Measurements from ENCODE around the gene CCDC91. TPM values are rescaled to one million over a fixed set of nuclear protein-coding genes. Genes with fewer than 3 reads are reported as not detected.

Gene CCDC91
- polyA plus RNA-seq, 1 donor (not counting 4 experiments of a cell fraction or from before 2014, with no cell fraction given): 26.5 TPM

DNA sequence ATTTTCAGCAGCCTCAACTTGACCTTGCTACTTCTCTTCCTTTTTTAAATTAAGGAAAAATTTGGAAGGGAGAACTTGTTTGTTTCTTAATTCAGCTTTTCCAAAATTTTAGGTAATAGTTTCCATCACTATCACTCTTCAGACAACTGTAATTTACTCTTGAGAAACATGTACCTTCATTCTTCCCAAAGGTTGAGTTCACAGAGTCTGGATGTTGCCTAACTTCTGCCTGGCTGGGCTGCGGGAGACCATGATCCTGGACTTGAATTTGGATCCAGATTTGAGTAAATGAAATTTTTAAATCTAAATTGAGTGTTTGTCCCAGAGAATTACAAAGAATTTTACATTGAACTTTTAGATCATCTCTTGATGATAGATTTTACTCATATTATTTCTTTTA lies 193.1 kb downstream of the CCDC91 start:
- Histone ChIP-seq H3K9ac (ENCODE audit: control insufficient read depth, extremely low read depth, insufficient read depth, low read length) (no peak overlapping the region), H3K27me3 (ENCODE audit: control insufficient read depth, extremely low read depth, insufficient read depth, low read length) (no peaks in the 10 kb centered on the region), H2AFZ (ENCODE audit: control insufficient read depth, low read length) (no peak overlapping the region), H4K20me1 (ENCODE audit: control insufficient read depth, extremely low read depth, insufficient read depth, low read length) (no peaks in the 10 kb centered on the region), H3K4me2 (ENCODE audit: control insufficient read depth, extremely low read depth, insufficient read depth, low read depth, low read length) (no peak overlapping the region), H3K4me3 (ENCODE audit: control insufficient read depth in 2 of 3, extremely low read depth in 1 of 3, insufficient read depth in 2 of 3, low read depth in 1 of 3, low read length in 3 of 3) (no peak overlapping the region), H3K4me1 (ENCODE audit: control insufficient read depth, extremely low read depth, insufficient read depth, low read length) (no peaks in the 10 kb centered on the region), H3K27ac (ENCODE audit: control insufficient read depth, insufficient read depth, low read length) (no peak overlapping the region), H3K79me2 (ENCODE audit: control insufficient read depth, insufficient read depth, low read length) (no peaks in the 10 kb centered on the region), H3K9me1 (ENCODE audit: control insufficient read depth, extremely low read depth, insufficient read depth, low read length) (no peaks in the 10 kb centered on the region), H3K9me3 (ENCODE audit: control insufficient read depth, low read depth, low read length) (no peaks in the 10 kb centered on the region), H3K36me3 (ENCODE audit: control insufficient read depth in 2 of 2, extremely low read depth in 1 of 2, insufficient read depth in 2 of 2, low read length in 2 of 2) (no peaks in the 10 kb centered on the region)
- TF ChIP-seq, protein P1, sequence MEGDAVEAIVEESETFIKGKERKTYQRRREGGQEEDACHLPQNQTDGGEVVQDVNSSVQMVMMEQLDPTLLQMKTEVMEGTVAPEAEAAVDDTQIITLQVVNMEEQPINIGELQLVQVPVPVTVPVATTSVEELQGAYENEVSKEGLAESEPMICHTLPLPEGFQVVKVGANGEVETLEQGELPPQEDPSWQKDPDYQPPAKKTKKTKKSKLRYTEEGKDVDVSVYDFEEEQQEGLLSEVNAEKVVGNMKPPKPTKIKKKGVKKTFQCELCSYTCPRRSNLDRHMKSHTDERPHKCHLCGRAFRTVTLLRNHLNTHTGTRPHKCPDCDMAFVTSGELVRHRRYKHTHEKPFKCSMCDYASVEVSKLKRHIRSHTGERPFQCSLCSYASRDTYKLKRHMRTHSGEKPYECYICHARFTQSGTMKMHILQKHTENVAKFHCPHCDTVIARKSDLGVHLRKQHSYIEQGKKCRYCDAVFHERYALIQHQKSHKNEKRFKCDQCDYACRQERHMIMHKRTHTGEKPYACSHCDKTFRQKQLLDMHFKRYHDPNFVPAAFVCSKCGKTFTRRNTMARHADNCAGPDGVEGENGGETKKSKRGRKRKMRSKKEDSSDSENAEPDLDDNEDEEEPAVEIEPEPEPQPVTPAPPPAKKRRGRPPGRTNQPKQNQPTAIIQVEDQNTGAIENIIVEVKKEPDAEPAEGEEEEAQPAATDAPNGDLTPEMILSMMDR (optimal IDR thresholded peaks at IDR 0.05 in 1 of 3, IDR thresholded peaks at IDR 0.05 in 1 of 3, conservative IDR thresholded peaks at IDR 0.05 in 1 of 3; ENCODE audit: extremely low read depth in 1 of 3, insufficient read depth in 2 of 3, low read length in 3 of 3): no peak
- TF ChIP-seq EZH2 (IDR thresholded peaks at IDR 0.05; ENCODE audit: low read length): no peak
- DNase-seq (ENCODE audit: low read depth, low spot score) (no peak), FAIRE-seq (no peak)
- dilution Hi-C loops (cut with MboI; ENCODE audit: extremely low pct_ligation_motif_present, low sequenced_read_pairs): no loop called here

DNA sequence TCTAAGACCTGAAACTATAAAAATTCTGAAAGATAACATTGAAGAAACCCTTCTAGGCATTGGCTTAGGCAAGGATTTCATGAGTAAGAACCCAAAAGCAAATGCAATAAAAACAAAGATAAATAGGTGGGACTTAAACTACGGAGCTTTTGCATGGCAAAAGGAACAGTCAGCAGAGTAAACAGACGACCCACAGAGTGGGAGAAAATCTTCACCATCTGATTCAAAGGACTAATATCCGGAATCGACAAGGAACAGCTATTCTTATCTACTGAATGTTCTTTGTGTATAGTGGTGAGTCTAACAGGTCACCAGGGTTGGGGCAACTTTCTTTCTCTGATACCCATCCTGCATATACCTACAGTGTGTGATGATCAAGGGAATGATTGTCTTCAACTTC lies 198.6 kb downstream of the CCDC91 start:
- dilution Hi-C loops (cut with MboI; ENCODE audit: extremely low pct_ligation_motif_present, low sequenced_read_pairs): no loop called here
- Histone ChIP-seq H3K9me1 (ENCODE audit: control insufficient read depth, extremely low read depth, insufficient read depth, low read length) (no peaks in the 10 kb centered on the region), H2AFZ (ENCODE audit: control insufficient read depth, low read length) (no peak overlapping the region), H3K36me3 (ENCODE audit: control insufficient read depth in 2 of 2, extremely low read depth in 1 of 2, insufficient read depth in 2 of 2, low read length in 2 of 2) (no peaks in the 10 kb centered on the region), H3K9ac (ENCODE audit: control insufficient read depth, extremely low read depth, insufficient read depth, low read length) (no peak overlapping the region), H3K4me1 (ENCODE audit: control insufficient read depth, extremely low read depth, insufficient read depth, low read length) (no peaks in the 10 kb centered on the region), H4K20me1 (ENCODE audit: control insufficient read depth, extremely low read depth, insufficient read depth, low read length) (no peaks in the 10 kb centered on the region), H3K79me2 (ENCODE audit: control insufficient read depth, insufficient read depth, low read length) (no peaks in the 10 kb centered on the region), H3K4me3 (ENCODE audit: control insufficient read depth in 2 of 3, extremely low read depth in 1 of 3, insufficient read depth in 2 of 3, low read depth in 1 of 3, low read length in 3 of 3) (no peak overlapping the region), H3K4me2 (ENCODE audit: control insufficient read depth, extremely low read depth, insufficient read depth, low read depth, low read length) (no peak overlapping the region), H3K9me3 (ENCODE audit: control insufficient read depth, low read depth, low read length) (no peaks in the 10 kb centered on the region), H3K27ac (ENCODE audit: control insufficient read depth, insufficient read depth, low read length) (no peak overlapping the region), H3K27me3 (ENCODE audit: control insufficient read depth, extremely low read depth, insufficient read depth, low read length) (no peaks in the 10 kb centered on the region)
- FAIRE-seq (no peak), DNase-seq (ENCODE audit: low read depth, low spot score) (no peak)
- TF ChIP-seq, protein P1 (optimal IDR thresholded peaks at IDR 0.05 in 1 of 3, IDR thresholded peaks at IDR 0.05 in 1 of 3, conservative IDR thresholded peaks at IDR 0.05 in 1 of 3; ENCODE audit: extremely low read depth in 1 of 3, insufficient read depth in 2 of 3, low read length in 3 of 3): no peak
- TF ChIP-seq EZH2 (IDR thresholded peaks at IDR 0.05; ENCODE audit: low read length): no peak
